GM21786 (cell line): Measurements from ENCODE around the gene NCKAP5.
A peak's percentile ranks its signal among the peaks of the same experiment; 100 is the strongest.

Source experiments
- ATAC-seq: cut with Tn5 transposase; IDR thresholded peaks from one replicate; pipeline ENCODE4 v1.9.1; 2021; ENCODE audit not compliant: unreplicated experiment

NCKAP5 gene

DNA sequence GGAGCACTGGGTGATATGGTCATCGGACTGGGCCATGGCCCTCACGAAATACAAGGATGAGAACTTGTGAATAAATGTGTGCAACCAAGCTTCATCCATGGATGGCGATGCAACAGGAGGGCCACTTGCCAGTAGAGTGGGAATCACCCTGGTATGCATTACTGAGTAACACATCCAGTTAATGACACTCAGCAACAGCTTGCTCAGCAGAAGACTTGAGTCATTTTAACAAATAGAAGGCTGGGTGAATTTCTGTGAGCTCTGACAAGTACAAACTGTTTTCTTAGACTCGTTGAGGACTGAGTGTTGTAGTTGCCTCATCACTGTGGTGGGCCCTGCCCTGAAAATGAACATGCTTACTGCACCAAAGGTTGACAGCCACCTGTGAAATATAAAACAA is 221.6 kb downstream of the NCKAP5 start:
- no peak for ATAC-seq

- no peak for ATAC-seq
Measured at GRCh38 chr2:133345638-133346037, 222.6 kb downstream of the NCKAP5 start.

- peak; percentile 55 for ATAC-seq
Measured at GRCh38 chr2:133344849-133345248, 223.4 kb downstream of the NCKAP5 start.

GRCh38 chr2:133343018-133343352 is 225.3 kb downstream of the NCKAP5 start:
- ATAC-seq = no peak

DNA sequence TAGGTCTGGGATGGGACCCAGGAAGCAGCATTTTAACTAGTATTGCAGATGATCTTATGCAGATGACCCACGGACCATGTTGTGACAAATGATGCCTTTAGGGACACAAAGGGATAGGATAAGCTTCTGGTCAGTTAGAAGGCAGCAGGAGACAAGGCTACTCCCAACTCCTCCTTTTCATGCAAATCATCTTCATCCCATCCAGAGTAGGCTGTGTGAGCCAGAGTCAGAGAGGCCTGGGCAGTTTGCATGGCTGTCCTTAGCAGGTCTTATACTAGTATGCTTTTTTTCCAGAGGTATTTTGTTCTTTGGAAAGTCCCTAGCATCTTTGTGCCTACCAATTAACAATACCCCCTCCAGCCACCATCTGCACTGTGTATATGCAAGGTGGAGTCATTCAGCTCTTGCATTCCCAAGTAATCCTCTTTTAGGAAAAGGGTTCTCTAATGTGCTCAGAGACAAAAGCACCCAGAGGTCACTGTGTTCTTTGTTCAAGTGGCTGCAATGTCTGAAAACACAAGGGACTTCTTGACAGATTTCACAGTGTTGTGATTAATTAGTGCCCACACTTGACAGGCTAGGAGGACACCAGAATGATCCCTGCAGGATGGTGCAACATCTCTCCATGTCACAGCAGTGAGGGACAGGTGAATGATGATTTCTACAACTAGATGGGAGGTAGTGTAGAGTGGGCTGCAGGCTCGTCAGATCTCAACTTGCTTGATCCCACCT is 225.8 kb downstream of the NCKAP5 start:
- no peak for ATAC-seq

- no peak for ATAC-seq
Measured at GRCh38 chr2:133341575-133341974, 226.7 kb downstream of the NCKAP5 start.

GRCh38 chr2:133338224-133338623 is 230.0 kb downstream of the NCKAP5 start:
- no peak for ATAC-seq

DNA sequence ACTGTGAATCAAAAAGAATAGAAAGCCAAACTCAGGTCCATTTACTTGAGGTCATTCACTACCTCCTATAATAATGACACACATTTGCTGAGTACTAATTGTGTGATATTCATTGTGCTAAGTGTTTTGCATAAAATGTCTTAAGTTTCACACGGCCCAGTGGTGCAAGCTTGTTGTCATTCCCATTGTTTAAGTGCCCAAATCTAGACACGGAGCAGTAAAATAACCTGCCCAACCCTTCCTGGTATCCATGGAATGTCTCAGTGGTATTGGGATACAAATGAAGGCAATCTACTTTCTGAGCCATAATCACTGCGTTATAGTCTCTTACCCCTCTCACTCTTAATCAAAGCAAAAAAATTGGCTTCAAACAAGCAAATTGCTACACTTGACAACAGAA is 233.3 kb downstream of the NCKAP5 start:
- ATAC-seq = no peak

DNA sequence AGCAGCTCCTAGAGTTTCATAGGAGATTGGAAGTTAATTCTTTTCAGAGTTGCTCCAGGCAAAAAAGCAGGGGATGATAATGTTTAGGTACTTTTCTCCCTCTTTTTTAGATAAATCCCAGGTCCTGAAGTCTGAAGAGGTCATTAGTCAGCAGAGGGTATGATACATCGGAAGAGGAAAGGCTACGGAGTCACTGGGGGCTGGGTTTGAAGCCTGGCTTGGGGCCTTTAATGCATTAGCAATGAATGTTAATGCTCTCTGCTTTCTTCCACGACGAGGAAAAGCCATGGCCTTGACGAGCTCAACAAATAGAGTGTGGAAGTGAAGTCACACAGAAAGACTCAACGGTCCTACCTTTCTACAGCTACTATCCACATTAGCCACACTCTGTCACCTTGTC is 235.1 kb downstream of the NCKAP5 start:
- no peak for ATAC-seq

GRCh38 chr2:133331436-133331835 is 236.8 kb downstream of the NCKAP5 start:
- no peak for ATAC-seq

DNA sequence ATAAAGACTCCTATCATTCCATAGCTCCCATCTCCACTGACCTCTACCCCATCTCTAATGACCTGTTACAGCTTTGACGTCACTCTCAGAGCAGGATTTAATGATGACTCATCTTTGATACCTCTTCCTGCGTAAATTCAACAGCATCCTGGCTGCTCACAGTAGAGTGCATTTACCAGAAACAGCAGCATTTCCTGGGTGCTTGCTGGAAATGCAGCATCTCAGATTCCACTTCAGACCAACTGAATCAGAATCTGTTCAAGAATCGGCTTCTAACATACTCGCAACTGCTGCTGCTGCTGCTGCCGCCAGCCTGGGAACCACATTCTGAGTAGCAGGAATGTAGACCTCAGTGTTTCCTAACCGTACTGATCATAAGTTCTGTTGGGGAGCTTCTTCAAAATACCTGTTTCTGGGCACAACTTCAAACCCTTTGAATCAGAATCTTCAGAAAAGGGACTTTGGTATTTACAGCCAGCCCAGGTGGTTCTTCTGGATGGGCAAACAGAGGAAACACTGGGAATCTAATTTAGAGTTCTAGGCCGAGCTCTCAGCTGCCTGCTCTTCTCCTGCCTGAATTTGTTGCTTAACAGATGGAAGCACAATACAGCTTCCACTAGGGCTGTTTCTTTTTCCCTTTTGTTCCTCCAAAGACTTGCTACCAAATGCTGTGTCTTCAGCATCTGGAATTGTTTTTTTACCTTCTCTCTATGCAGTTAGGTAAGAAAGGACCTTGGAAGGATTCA is 241.4 kb downstream of the NCKAP5 start:
- no peak for ATAC-seq

- ATAC-seq = no peak
Measured at GRCh38 chr2:133324150-133324561, 244.1 kb downstream of the NCKAP5 start.

- ATAC-seq = no peak
Measured at GRCh38 chr2:133322909-133323308, 245.4 kb downstream of the NCKAP5 start.

DNA sequence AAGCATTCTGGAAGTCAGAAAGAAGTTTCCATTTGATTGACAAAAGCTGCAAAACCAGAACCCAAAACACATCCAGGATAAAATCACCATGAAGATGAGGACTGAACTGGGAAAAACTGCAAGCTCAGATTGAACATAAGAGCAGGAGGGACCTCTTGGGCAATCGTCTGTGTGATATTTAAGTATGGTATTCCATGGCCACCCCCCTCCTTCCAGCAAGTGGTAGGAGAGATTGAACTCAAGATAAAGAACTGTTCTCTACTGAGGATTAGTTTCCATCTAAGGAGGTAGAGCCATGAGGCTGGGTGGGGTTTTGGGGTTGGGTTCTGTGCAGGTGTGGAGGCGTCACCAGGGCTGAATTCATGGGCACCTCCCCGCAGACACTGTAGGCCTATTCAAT is 251.1 kb downstream of the NCKAP5 start:
- no peak for ATAC-seq

GRCh38 chr2:133316557-133316956 is 251.7 kb downstream of the NCKAP5 start:
- no peak for ATAC-seq

DNA sequence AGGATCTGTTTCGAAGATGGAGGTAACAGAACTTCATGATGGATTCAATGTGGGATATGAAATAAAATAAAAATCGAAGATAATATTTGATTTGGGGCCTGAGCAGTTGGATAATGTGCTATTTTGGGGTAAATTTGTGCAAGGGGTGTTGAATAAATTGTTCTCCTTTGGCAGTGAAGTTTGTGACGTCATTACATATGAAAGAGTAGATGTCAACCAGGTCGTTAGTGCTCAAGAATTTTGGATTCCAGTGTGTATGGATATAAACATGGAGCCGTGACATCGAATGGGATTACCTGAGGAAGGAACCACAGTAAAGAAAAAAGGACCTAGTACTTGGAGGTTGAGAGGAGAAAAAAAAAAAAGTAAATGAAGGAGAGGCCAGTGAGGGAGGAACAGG is 253.0 kb downstream of the NCKAP5 start:
- no peak for ATAC-seq

- no peak for ATAC-seq
Measured at GRCh38 chr2:133314795-133315194, 253.5 kb downstream of the NCKAP5 start.

DNA sequence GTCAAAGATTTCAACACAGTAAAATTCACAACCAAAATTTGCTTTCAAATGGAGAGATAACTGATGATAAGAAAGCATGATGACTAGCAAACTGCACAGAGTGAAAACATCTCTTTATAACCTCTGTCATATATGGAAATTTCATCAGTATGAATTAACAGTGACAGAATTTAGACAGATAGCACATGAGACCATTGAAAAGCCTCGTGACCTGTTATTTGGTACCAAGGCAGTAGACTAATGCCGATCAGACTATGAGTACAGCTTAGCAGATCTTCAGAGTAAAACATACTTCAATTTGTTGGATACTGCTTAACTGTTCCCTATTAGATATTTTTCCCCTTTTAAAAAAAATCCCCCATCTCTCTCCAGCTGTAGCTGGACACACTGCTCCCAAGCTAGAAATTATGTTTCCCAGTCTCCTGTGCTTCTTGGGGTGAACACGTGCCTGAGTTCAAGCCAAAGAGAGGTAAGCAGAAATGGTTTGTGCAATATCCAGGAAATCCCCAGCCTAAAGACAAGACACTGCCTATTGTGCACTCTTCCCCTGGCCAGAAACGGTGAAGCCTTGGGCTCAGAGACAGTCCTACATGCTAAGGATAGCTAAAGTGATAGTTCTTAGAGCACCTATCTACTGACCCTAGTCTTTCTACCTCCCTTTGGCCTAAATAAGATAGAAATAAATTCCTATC is 256.1 kb downstream of the NCKAP5 start:
- ATAC-seq = no peak

DNA sequence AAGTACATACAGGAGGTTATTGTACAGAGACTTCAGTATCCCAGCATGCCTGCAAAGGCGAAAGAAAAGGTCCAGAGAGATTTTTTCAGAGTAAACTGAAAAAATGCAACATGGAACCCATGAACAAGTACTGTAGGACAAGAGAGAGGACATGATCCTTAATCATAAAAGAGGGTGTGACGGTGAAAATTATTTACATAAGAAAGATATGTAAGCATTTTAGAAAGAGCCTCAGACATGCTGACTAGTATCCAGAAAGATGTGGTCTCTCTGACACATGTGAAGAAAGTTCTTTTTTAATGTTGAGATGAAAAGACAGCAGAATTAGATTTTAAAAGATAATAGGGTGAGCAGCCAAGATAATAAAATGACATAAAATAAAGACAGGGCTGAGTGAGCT is 262.0 kb downstream of the NCKAP5 start:
- no peak for ATAC-seq

- no peak for ATAC-seq
Measured at GRCh38 chr2:133304344-133304743, 263.9 kb downstream of the NCKAP5 start.

DNA sequence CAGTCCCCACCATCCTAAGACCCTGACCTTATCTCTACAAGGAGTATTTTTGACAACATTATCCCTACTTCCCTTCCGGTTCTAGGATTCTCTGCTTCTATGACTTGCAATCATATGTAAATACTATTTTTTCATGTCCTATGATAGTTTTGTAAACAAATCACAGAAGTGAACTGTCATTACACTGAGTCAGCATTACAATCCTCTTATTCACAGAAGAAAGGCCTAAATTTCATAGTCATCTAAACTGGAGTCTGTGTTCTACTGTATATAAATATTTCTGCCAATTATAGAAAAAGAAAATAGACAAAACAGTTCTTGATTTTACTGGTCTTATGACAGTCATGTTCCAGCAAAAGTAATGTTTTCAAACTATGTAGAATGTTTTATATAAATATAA is 265.1 kb downstream of the NCKAP5 start:
- no peak for ATAC-seq

DNA sequence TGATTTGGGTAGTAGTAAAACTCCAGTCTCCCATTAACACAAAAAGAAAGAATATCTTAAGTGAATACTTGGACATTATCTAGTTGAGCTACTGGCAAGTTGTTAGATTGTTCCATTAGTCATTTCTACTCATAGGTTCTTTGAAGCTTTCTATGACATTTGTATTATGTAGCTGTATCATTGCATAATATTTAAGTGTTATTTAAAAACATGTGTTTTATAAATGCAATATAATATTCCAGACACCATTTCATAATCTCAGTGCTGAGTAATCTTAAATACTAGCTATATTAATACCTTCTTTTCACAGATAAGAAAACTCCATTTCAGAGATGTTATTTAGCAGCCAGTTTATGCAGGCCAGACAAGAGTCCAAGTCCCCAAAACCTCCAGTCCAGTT is 271.9 kb downstream of the NCKAP5 start:
- no peak for ATAC-seq
